Caco-2 (cell line): ENCODE data around the gene NFIC. TPM values are rescaled to one million over a fixed set of nuclear protein-coding genes. Genes with fewer than 3 reads are reported as not detected.

Experiments used
- BruUV-seq: library from RNA; stranded (reverse); fragments of 400-500 nt; replicated peaks from 2 replicates; lab custom pipeline; 2021; lab: Mats Ljungman, UMichigan
- CTCF ChIA-PET: fragments of 300-600 bp; sonication (Branson Sonifier 250); formaldehyde crosslinking; loops from one replicate; lab custom pipeline; 2022; ENCODE audit warnings: antibody characterized with exemption; lab: Charles Lee
- POLR2A ChIA-PET: fragments of 300-600 bp; sonication (Branson Sonifier 250); formaldehyde crosslinking; loops from one replicate; lab custom pipeline; 2022; ENCODE audit warnings: antibody characterized with exemption; lab: Charles Lee
- DNase-seq, 2 experiments: peaks; one replicate each; pipeline versions ENCODE4 v3.0.0 to v3.0.0-alpha.2; 2020 to 2022
- H3K27me3 ChIP-seq: replicated peaks from 2 replicates; pipeline ENCODE4 v1.6.0; 2011; ENCODE audit warnings: low read length; ENCODE audit not compliant: control insufficient read depth, insufficient read depth
- H3K36me3 ChIP-seq: 2 replicates; pipeline ENCODE4 v1.5.1; 2011; ENCODE audit warnings: low read length; ENCODE audit not compliant: control insufficient read depth, insufficient read depth
- H3K4me1 ChIP-seq: fragments of 250-450 bp; sonication (Bioruptor Pico); 2 replicates; pipeline ENCODE4 v1.5.1; 2020; ENCODE audit warnings: mild to moderate bottlenecking
- H3K4me3 ChIP-seq: 2 replicates; pipeline ENCODE4 v1.5.1; 2011; ENCODE audit warnings: low read depth, mild to moderate bottlenecking, control low read depth, low read length
- H3K9me3 ChIP-seq: fragments of 250-450 bp; sonication (Bioruptor Pico); 2 replicates; pipeline ENCODE4 v1.5.1; 2020; ENCODE audit warnings: mild to moderate bottlenecking, moderate library complexity
- H3K27ac Mint-ChIP-seq: one replicate; pipeline ENCODE4 v1.8.0; 2022; ENCODE audit warnings: mixed read lengths; ENCODE audit not compliant: unreplicated experiment
- H3K27me3 Mint-ChIP-seq: one replicate; pipeline ENCODE4 v1.8.0; 2022; ENCODE audit warnings: mixed read lengths; ENCODE audit not compliant: insufficient read depth, unreplicated experiment
- H3K36me3 Mint-ChIP-seq: one replicate; pipeline ENCODE4 v1.8.0; 2022; ENCODE audit warnings: mild to moderate bottlenecking, mixed read lengths; ENCODE audit not compliant: insufficient read depth, unreplicated experiment
- H3K4me1 Mint-ChIP-seq: one replicate; pipeline ENCODE4 v1.8.0; 2022; ENCODE audit warnings: low read depth, mixed read lengths; ENCODE audit not compliant: unreplicated experiment
- H3K4me3 Mint-ChIP-seq: one replicate; pipeline ENCODE4 v1.8.0; 2022; ENCODE audit warnings: mild to moderate bottlenecking, moderate library complexity, mixed read lengths; ENCODE audit not compliant: unreplicated experiment
- H3K9me3 Mint-ChIP-seq: one replicate; pipeline ENCODE4 v1.8.0; 2022; ENCODE audit warnings: mixed read lengths; ENCODE audit not compliant: unreplicated experiment
- CTCF ChIP-seq, 2 experiments: fragments of 200-600 bp in 1 of 2; IDR thresholded peaks; 1 replicate in 1 of 2; 2 replicates in 1 of 2; pipeline versions ENCODE4 v1.5.1 to v1.8.0; 2011 to 2022; ENCODE audit warnings: antibody characterized with exemption in 1 of 2, control low read depth in 1 of 2, inconsistent platforms in 1 of 2, low read depth in 1 of 2, low read length in 1 of 2, mild to moderate bottlenecking in 1 of 2, moderate library complexity in 1 of 2; ENCODE audit not compliant: insufficient read depth in 1 of 2, severe bottlenecking in 1 of 2, unreplicated experiment in 1 of 2
- intact Hi-C: fragments of 100-400 bp; cut with micrococcal nuclease; formaldehyde crosslinking; loops from one replicate; pipeline ENCODE4 v1.10.0; 2022; ENCODE audit not compliant: unreplicated experiment
- total RNA-seq: library from RNA; stranded (reverse); gene quantifications from 2 replicates; pipeline ENCODE4 v1.2.3, GENCODE V29; 2022

Gene NFIC
- total RNA-seq, 1 experiment from 2014 or later = 5.1 TPM

- TF ChIP-seq CTCF (IDR thresholded peaks at IDR 0.05; ENCODE audit: insufficient read depth in 1 of 2, low read depth in 1 of 2, low read length in 1 of 2, severe bottlenecking in 1 of 2, unreplicated experiment in 1 of 2) = no peak
- H3K27me3 Mint-ChIP-seq = no peaks in the 10 kb centered on the region
- H3K4me3 Mint-ChIP-seq = no peak overlapping the region
- ChIA-PET POLR2A (no interaction called here), CTCF (no interaction called here)
- H3K4me1 Mint-ChIP-seq = no peaks in the 10 kb centered on the region
- no peaks in the 10 kb centered on the region for H3K9me3 Mint-ChIP-seq
- H3K27me3 ChIP-seq = no peaks in the 10 kb centered on the region
- no peaks in the 10 kb centered on the region; the same call in 1 of the 2 replicates for H3K36me3 ChIP-seq
- no peak overlapping the region for H3K27ac Mint-ChIP-seq
- no peak for DNase-seq
- no peak overlapping the region for H3K4me3 ChIP-seq
- intact Hi-C loops = no loop called here
- H3K9me3 ChIP-seq = no peaks in the 10 kb centered on the region
- no TSS peak for BruUV-seq
- H3K36me3 Mint-ChIP-seq = peaks cover 22% of the 10 kb centered on the region
- H3K4me1 ChIP-seq = no peaks in the 10 kb centered on the region
These were observed 148.5 kb downstream of the NFIC start for GRCh38 chr19:3514930-3515329.

- Histone ChIP-seq H3K27me3 (no peaks in the 10 kb centered on the region), H3K36me3 (no peaks in the 10 kb centered on the region; the same call in 1 of the 2 replicates), H3K4me3 (no peak overlapping the region), H3K4me1 (no peaks in the 10 kb centered on the region), H3K9me3 (no peaks in the 10 kb centered on the region)
- DNase-seq = no peak
- intact Hi-C loops = no loop called here
- no TSS peak for BruUV-seq
- no peak overlapping the region for H3K4me3 Mint-ChIP-seq
- CTCF ChIA-PET = no interaction called here
- H3K4me1 Mint-ChIP-seq = peaks cover 4% of the 10 kb centered on the region
- peaks cover 29% of the 10 kb centered on the region for H3K36me3 Mint-ChIP-seq
- no peaks in the 10 kb centered on the region for H3K9me3 Mint-ChIP-seq
- POLR2A ChIA-PET = interaction anchor here (0.6 kb wide), 1 partner anchor 88 kb away, joined by 8 read pairs; no protein-coding TSS in a partner anchor
- no peaks in the 10 kb centered on the region for H3K27me3 Mint-ChIP-seq
- H3K27ac Mint-ChIP-seq = no peak overlapping the region
- no peak for TF ChIP-seq CTCF (IDR thresholded peaks at IDR 0.05; ENCODE audit: insufficient read depth in 1 of 2, low read depth in 1 of 2, low read length in 1 of 2, severe bottlenecking in 1 of 2, unreplicated experiment in 1 of 2)
These were observed 149.6 kb downstream of the NFIC start for GRCh38 chr19:3515891-3516422.

- DNase-seq = no peak
These were observed 150.4 kb downstream of the NFIC start for GRCh38 chr19:3516675-3517207.

More at GRCh38 chr19:3516675-3517207, 150.4 kb downstream of the NFIC start:
- intact Hi-C loops = no loop called here
- no peaks in the 10 kb centered on the region for H3K4me1 ChIP-seq
- no peaks in the 10 kb centered on the region for H3K9me3 ChIP-seq
- H3K4me3 ChIP-seq = no peak overlapping the region
- TF ChIP-seq CTCF (IDR thresholded peaks at IDR 0.05; ENCODE audit: insufficient read depth in 1 of 2, low read depth in 1 of 2, low read length in 1 of 2, severe bottlenecking in 1 of 2, unreplicated experiment in 1 of 2) = no peak
- Mint-ChIP-seq H3K9me3 (no peaks in the 10 kb centered on the region), H3K27me3 (no peaks in the 10 kb centered on the region), H3K4me3 (no peak overlapping the region), H3K27ac (no peak overlapping the region), H3K4me1 (peaks cover 6% of the 10 kb centered on the region), H3K36me3 (peaks cover 31% of the 10 kb centered on the region)
- no peaks in the 10 kb centered on the region; the same call in 1 of the 2 replicates for H3K36me3 ChIP-seq
- H3K27me3 ChIP-seq = no peaks in the 10 kb centered on the region
- ChIA-PET CTCF (no interaction called here), POLR2A (no interaction called here)
- no TSS peak for BruUV-seq
